MCF 10A (cell line): ENCODE measurements around the gene FAM89A. TPM values are rescaled to one million over a fixed set of nuclear protein-coding genes. Genes with fewer than 3 reads are reported as not detected.
"Not testable (repeated sequence)": the region's sequence is repeated elsewhere in the genome, so short reads cannot be mapped to it uniquely, and the experiment has no call there.

ENCODE experiments used
- BruUV-seq: library from RNA; stranded (reverse); fragments of 400-500 nt; replicated peaks from 2 replicates; lab custom pipeline; 2021; lab: Mats Ljungman, UMichigan
- CTCF ChIA-PET: fragments of 300-600 bp; sonication (Branson Sonifier 250); formaldehyde crosslinking; extraction: SDS; loops from one replicate; lab custom pipeline; 2021; ENCODE audit warnings: antibody characterized with exemption, inconsistent platforms; lab: Yijun Ruan, JAX
- POLR2A ChIA-PET: fragments of 300-600, 350-650 bp; sonication (Branson Sonifier 250); formaldehyde crosslinking; extraction: SDS; loops from one replicate; lab custom pipeline; 2020; ENCODE audit warnings: antibody characterized with exemption, inconsistent platforms; lab: Yijun Ruan, JAX
- DNase-seq: peaks from one replicate; pipeline ENCODE4 v3.0.0-alpha.2; 2018; ENCODE audit not compliant: unreplicated experiment
- H3K27ac Mint-ChIP-seq: one replicate; pipeline ENCODE4 v1.8.0; 2022; ENCODE audit warnings: mild to moderate bottlenecking, low read depth, mixed read lengths; ENCODE audit not compliant: unreplicated experiment
- H3K27me3 Mint-ChIP-seq: one replicate; pipeline ENCODE4 v1.8.0; 2022; ENCODE audit warnings: mixed read lengths; ENCODE audit not compliant: insufficient read depth, unreplicated experiment
- H3K36me3 Mint-ChIP-seq: one replicate; pipeline ENCODE4 v1.8.0; 2022; ENCODE audit warnings: mild to moderate bottlenecking, moderate library complexity, mixed read lengths; ENCODE audit not compliant: insufficient read depth, unreplicated experiment
- H3K4me1 Mint-ChIP-seq: one replicate; pipeline ENCODE4 v1.8.0; 2022; ENCODE audit warnings: mixed read lengths; ENCODE audit not compliant: insufficient read depth, unreplicated experiment
- H3K4me3 Mint-ChIP-seq: one replicate; pipeline ENCODE4 v1.8.0; 2022; ENCODE audit warnings: mild to moderate bottlenecking, moderate library complexity, mixed read lengths; ENCODE audit not compliant: unreplicated experiment
- H3K9me3 Mint-ChIP-seq: one replicate; pipeline ENCODE4 v1.8.0; 2022; ENCODE audit warnings: mixed read lengths; ENCODE audit not compliant: unreplicated experiment
- CTCF ChIP-seq: fragments of 200-600 bp; IDR thresholded peaks from one replicate; pipeline ENCODE4 v1.8.0; 2022; ENCODE audit warnings: antibody characterized with exemption, mild to moderate bottlenecking; ENCODE audit not compliant: unreplicated experiment
- intact Hi-C: fragments of 100-400 bp; cut with micrococcal nuclease; formaldehyde crosslinking; loops from 2 replicates; pipeline ENCODE4 v1.14.1; 2022
- total RNA-seq: library from RNA; stranded (reverse); gene quantifications from 2 replicates; pipeline ENCODE4 v1.2.3, GENCODE V29; 2022

The FAM89A gene
- total RNA-seq, 1 experiment from 2014 or later = 29.2 TPM

- ChIA-PET POLR2A (interaction anchor here (2.1 kb wide), 1 partner anchor 9 kb away, joined by 14 read pairs; no protein-coding TSS in a partner anchor), CTCF (interaction anchor here (1.7 kb wide), 1 partner anchor 200 kb away, joined by 6 read pairs; no protein-coding TSS in a partner anchor)
- no peak for TF ChIP-seq CTCF
- BruUV-seq = no TSS peak
- DNase-seq = no peak
- Mint-ChIP-seq H3K36me3 (peaks cover 1% of the 10 kb centered on the region), H3K4me3 (no peak overlapping the region), H3K27me3 (no peaks in the 10 kb centered on the region), H3K4me1 (peaks cover 6% of the 10 kb centered on the region), H3K9me3 (no peaks in the 10 kb centered on the region), H3K27ac (no peak overlapping the region)
- intact Hi-C loops = no loop called here
Observed at GRCh38 chr1:231011963-231012362, 28.1 kb downstream of the FAM89A start.

- ChIA-PET CTCF (no interaction called here), POLR2A (no interaction called here)
- no peaks in the 10 kb centered on the region for H3K9me3 Mint-ChIP-seq
- H3K36me3 Mint-ChIP-seq = no peaks in the 10 kb centered on the region
- TF ChIP-seq CTCF = no peak
- H3K27ac Mint-ChIP-seq = no peak overlapping the region
- intact Hi-C loops = no loop called here
- no TSS peak for BruUV-seq
- H3K4me1 Mint-ChIP-seq = peaks cover under 1% of the 10 kb centered on the region
- no peaks in the 10 kb centered on the region for H3K27me3 Mint-ChIP-seq
- H3K4me3 Mint-ChIP-seq = no peak overlapping the region
- no peak for DNase-seq
Observed at GRCh38 chr1:231011360-231011759, 28.7 kb downstream of the FAM89A start.

- intact Hi-C loops, H3K4me1 Mint-ChIP-seq, BruUV-seq, DNase-seq, H3K27ac Mint-ChIP-seq, CTCF ChIA-PET, POLR2A ChIA-PET, H3K27me3 Mint-ChIP-seq, H3K4me3 Mint-ChIP-seq, H3K36me3 Mint-ChIP-seq: not testable (repeated sequence)
- H3K9me3 Mint-ChIP-seq = peaks cover 28% of the 10 kb centered on the region
Observed at GRCh38 chr1:231007535-231007934, 32.5 kb downstream of the FAM89A start.

GRCh38 chr1:231001892-231002291 lies 38.2 kb downstream of the FAM89A start:
- H3K4me1 Mint-ChIP-seq = no peaks in the 10 kb centered on the region
- ChIA-PET CTCF (interaction anchor here (0.6 to 1.2 kb wide), 6 partner anchors 13 to 588 kb away, joined by 3 to 4 read pairs (median 3); no protein-coding TSS in a partner anchor), POLR2A (interaction anchor here (0.6 to 2.6 kb wide), 7 partner anchors 9 to 831 kb away, joined by 3 to 14 read pairs (median 8); partner anchors contain the start of gene FAM89A)
- H3K27ac Mint-ChIP-seq = no peak overlapping the region
- no peak overlapping the region for H3K4me3 Mint-ChIP-seq
- H3K9me3 Mint-ChIP-seq = peaks cover 28% of the 10 kb centered on the region
- TSS peak; percentile 6 for BruUV-seq
- H3K36me3 Mint-ChIP-seq = no peaks in the 10 kb centered on the region
- no peaks in the 10 kb centered on the region for H3K27me3 Mint-ChIP-seq
- TF ChIP-seq CTCF = no peak
- no peak for DNase-seq
- intact Hi-C loops = no loop called here
